VCaP (cell line): ENCODE measurements around the gene DYNLT2.

ENCODE experiments used
- H3K27ac ChIP-seq: fragments of 450-650 bp; 2 replicates; pipeline ENCODE4 v1.5.1; 2017
- TF ChIP-seq, protein P1 (sequence below): fragments of 450-650 bp; conservative IDR thresholded peaks from 2 replicates; pipeline ENCODE4 v1.5.1; 2017; ENCODE audit warnings: mild to moderate bottlenecking, moderate library complexity

The DYNLT2 gene

DNA sequence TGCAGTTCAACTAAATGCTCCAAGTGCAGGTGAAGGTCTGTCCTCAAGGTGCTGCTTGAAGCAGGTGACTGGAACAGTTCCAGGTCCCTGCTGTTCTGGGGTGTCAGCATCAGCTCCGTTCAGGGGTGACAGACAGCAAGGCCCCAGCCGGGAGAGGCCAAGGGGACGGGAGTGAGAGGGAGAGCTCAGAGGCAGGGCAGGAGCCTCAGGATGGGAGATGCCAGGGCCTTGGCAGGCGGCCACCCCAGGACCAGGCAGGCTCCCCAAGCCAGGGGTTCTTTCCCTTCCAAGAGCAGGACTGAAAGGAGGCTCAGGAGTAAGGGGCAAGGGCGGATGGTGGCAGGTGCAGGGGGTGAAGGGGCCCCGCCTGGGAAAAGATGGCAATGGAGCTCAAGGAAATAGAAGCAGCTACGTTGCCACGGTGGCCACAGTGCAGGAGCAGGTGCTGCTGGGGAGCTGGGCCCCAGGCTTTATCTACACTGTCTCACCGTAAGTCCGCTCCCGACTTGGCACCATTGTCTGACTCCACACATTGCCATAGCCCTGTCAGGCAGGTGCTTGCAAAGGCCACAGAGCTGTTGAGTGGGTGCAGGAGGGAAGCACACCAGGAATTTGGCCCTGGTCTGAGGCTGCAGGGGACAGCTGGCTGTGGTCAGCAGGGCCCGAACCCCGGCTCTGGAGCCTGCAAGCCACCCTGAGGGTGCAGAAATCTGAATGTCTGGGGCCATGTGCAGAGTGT lies 43.1 kb upstream of the DYNLT2 start:
- TF ChIP-seq, protein P1, sequence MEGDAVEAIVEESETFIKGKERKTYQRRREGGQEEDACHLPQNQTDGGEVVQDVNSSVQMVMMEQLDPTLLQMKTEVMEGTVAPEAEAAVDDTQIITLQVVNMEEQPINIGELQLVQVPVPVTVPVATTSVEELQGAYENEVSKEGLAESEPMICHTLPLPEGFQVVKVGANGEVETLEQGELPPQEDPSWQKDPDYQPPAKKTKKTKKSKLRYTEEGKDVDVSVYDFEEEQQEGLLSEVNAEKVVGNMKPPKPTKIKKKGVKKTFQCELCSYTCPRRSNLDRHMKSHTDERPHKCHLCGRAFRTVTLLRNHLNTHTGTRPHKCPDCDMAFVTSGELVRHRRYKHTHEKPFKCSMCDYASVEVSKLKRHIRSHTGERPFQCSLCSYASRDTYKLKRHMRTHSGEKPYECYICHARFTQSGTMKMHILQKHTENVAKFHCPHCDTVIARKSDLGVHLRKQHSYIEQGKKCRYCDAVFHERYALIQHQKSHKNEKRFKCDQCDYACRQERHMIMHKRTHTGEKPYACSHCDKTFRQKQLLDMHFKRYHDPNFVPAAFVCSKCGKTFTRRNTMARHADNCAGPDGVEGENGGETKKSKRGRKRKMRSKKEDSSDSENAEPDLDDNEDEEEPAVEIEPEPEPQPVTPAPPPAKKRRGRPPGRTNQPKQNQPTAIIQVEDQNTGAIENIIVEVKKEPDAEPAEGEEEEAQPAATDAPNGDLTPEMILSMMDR = no peak
- H3K27ac ChIP-seq = no peak overlapping the region

DNA sequence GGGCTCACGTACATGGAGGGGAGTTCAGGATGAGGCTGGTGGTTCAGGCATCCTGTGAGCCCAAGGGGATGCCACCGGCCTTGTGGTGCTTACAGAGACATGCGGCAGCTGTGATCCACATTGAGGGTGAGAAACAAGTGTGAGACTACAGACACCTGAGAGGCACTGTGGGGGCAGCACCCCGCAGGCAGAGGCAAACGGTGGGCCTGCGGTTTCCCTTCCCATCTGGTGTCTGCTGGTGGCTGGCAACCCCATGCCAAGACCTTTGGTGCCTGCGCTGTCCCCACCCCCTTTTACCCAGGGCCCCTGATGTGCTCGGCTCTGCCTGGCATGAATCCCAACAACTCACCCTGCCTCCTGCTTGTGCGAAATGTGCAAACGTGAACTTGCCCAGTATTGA lies 42.0 kb upstream of the DYNLT2 start:
- TF ChIP-seq, protein P1 = no peak
- H3K27ac ChIP-seq = no peak overlapping the region

DNA sequence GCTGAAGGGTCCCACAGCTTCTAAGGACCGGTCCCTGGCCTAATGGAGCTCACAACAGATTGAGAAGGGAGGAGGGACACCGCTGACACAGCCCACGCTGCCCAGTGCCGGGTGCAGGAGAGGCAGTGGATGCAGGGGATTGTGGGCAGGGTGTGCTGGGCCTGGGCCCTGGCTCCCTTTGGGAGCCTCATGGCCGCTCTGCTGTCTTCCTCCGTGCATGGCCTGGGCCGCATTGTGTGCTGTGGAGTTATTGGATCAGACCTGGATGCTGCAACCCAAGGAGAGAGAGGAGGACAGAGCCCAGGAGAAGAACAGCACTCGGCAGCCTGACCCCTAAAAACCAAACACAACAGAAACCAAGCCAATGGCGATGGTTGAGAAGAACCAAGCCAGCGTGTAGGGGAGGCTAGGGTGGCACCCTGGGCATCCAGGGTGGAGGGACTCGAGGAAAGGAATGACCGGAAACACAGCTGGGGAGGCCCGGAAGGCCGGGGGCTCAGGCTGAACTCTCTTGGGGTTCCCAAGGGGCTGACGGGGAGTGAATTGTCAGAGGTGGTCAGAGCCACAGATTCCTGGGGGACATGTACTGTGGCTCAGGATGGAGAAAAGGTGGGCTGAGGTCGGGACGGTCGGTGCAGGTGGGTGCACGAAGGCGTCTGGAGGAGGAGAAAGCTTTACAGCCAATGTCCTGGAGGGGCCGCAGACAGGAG lies 41.1 kb upstream of the DYNLT2 start:
- no peak overlapping the region for H3K27ac ChIP-seq
- TF ChIP-seq, protein P1 = no peak

DNA sequence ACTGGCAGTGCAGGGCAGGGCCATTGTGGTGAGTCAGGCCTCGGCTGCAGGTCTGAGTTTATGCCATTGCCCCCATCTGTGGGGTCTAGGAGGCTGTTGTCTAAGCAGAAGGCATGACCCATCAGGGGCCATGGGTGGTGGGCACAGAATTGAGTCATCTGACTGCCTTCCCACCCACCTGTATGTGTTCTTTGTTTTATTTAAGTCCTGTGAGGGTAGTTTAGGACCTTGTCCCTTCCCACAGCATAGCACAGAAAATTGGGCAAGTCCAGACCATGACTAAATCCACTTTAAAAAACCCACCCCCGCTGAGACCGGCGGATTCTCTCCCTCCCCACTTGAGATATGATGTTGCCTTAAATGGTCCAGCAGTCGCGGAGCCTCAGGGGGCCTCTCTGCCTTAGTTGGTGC lies 40.4 kb upstream of the DYNLT2 start:
- TF ChIP-seq, protein P1 = no peak
- H3K27ac ChIP-seq = no peak overlapping the region; the same call in 1 of the 2 replicates

DNA sequence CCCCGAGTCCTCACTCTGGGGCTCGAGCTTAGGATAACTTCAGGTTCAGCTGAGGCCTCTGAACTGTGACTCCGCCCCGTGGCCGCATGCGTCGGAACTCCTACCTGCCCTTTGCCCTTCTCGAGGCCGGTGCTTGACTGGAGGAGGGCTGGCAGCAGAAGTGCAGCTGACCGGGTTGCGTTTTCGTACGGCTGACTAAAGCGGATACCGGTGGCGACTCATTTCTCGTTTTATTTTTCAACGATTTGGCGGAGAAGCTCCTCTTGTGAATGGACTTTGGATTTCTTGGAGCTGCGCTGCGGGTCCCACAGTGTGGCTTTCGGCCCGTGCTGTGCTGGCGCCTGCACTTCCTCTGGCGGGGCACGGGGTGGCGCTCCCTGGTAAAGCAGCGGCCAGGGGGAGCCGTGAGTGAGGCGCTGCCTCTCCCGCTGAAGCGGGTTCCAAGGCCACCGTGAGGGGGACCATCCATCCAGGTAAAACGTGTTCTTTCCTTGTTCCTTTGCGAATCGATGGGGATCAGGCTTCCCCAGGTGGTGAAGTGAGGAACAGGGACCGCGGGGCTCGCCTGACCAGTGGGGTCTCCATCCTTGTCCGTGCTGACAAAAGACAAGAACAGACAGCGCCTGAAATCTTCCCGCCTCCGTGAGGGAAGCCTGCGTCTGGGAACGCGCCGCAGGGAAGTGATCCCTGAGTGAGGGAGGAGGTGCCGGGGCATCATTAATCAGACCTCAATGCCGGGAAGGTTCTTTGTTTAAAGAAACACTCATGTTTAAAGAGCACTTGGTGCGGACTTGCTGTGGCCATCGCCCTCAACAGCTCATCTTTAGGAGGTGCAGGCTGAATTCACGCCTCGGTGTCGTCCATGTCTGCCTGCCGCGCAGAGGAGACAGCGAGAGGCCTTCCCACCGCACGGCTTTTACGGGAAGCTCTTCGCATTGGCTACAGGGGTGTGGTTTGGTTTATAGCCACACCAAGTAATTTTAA lies 38.9 kb upstream of the DYNLT2 start:
- TF ChIP-seq, protein P1 = peak; percentile 97
- peak overlapping the region; percentile 76 for H3K27ac ChIP-seq

DNA sequence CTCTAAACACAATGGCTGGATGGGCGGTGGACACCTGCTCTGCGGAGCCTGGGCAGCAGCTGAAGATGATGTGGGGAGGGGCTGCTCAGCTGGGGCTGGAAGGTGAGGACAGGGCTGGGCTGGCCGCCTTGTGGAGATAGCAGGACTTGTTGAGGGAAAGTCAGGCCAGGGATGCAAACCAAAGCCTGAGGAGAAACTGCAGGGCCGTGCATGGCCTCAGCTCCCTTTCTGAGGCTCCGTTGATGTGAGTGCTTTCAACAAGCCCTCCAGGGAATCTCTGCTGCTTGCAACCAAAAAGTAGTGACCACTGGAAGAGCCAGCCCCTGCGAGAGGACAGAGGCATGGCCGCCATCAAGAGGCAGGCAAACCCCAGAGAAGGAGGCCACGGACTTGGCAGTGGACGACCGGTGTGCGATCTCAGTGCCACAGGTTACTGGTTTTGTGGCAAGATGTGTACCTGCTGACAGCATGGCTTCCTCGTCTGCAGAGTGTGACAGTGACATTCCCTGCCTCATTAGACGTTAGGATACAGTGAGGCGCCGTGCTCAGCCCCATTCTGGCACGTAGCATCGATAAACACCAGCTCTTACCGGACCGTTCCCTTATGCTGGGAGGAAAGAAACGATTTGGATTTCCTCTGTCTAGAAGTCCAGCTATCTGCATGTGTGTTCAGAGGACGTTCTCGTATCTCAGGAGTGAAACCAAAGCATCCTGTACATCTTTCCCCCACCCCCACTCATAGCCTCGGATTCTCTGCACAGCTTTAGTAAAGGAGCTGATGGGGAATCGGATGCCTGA lies 38.0 kb upstream of the DYNLT2 start:
- H3K27ac ChIP-seq = peak overlapping the region; percentile 76
- TF ChIP-seq, protein P1 = no peak
